Jurkat, Clone E6-1 (cell line): ENCODE results near the gene INPP1.
"Not testable (repeated sequence)": the region's sequence is repeated elsewhere in the genome, so short reads cannot be mapped to it uniquely, and the experiment has no call there.

Experiments
- DNase-seq: peaks from one replicate; pipeline ENCODE4 v3.0.0-alpha.2; 2011; ENCODE audit warnings: low read depth, low spot score
- H3K4me3 ChIP-seq: 2 replicates; pipeline ENCODE4 v1.5.1; 2011; ENCODE audit warnings: mild to moderate bottlenecking, low read length, control low read depth, moderate library complexity

The INPP1 gene

DNA sequence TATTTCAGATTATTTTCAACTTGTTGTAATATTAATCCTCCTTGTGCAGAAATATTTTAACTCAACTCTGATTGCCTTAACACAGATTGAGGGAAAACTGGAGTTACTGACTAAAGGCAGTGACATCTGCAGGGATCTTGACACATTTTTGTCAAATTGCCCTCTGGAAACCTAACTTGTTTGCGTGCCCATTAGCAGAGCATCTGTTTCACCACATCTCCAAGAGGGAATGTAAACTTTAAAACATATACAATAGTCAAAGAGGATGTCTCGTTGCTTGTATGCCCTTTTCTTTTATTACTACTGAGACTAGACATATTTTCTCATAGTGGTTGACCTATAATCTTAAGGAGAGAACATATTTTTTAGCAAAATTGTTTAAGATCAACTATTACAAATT is 14.2 kb downstream of the INPP1 start:
- no peak for DNase-seq
- H3K4me3 ChIP-seq, result no peak overlapping the region

GRCh38 chr2:190358655-190359448 is 15.5 kb downstream of the INPP1 start:
- not testable (repeated sequence) for DNase-seq, H3K4me3 ChIP-seq

GRCh38 chr2:190360561-190360960 is 17.2 kb downstream of the INPP1 start:
- no peak for DNase-seq
- no peak overlapping the region for H3K4me3 ChIP-seq

DNA sequence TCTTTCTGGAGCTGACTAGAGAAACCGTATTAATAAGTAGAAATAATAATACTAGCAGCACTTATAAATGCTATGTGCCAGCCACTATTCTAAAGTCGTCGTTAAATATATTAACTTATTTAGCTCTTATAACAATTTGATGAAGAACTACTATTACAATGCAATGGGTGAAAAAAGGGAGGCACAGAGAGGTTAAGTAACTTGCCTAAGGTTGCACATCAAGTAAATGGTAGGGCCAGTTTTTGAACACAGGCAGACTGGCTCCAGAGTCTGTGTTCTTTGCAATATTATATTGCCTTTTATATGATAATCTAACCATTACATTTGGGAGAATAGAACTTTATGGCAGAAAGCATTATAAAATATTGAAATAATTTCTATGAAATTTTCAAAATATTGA is 17.6 kb downstream of the INPP1 start:
- H3K4me3 ChIP-seq, result no peak overlapping the region
- DNase-seq, result no peak

DNA sequence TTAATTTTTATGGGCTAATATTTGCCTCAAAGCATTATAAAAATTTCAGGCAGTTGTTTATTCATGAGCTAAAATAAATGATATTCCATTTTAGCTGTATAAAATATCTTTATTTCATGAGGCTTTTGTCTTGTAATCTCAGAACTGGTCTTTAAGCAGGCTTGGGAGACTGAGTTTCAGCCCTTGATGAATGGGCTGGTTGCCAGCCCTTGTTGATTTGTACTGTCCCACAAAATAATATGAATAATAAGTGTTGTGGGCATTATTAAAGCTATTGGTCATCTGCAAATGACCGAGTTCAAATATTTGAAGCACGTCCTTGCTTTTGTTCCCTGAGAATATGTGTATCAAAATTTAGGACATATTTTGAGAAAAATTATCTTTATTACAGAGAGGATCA is 18.2 kb downstream of the INPP1 start:
- no peak for DNase-seq

DNA sequence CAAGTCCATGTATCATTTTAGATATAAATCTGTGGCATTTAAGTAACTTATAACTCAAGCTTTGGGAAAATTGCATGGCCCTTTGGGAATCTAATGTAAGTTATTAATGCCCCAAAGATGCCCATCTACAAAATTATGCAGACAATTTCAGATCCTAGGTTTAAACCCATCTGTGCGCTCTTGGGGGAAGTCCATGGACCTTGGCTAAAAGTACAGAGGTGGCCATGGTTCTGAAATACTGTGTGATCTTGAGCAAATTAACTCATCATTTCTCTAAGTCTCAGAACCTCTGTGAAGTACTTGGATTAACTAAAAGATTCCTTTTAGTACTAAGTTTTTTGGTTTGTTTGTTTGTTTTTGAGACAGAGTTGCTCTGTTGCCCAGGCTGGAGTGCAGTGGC is 19.5 kb downstream of the INPP1 start:
- DNase-seq, result no peak
- no peak overlapping the region for H3K4me3 ChIP-seq

More for the DNA sequence above, 18.2 kb downstream of the INPP1 start:
- no peak overlapping the region for H3K4me3 ChIP-seq

- DNase-seq, result no peak
- no peak overlapping the region for H3K4me3 ChIP-seq
These were observed 22.3 kb downstream of the INPP1 start for GRCh38 chr2:190365499-190366204.

- no peak overlapping the region for H3K4me3 ChIP-seq
- DNase-seq, result no peak
These were observed 22.9 kb downstream of the INPP1 start for GRCh38 chr2:190366248-190366753.

DNA sequence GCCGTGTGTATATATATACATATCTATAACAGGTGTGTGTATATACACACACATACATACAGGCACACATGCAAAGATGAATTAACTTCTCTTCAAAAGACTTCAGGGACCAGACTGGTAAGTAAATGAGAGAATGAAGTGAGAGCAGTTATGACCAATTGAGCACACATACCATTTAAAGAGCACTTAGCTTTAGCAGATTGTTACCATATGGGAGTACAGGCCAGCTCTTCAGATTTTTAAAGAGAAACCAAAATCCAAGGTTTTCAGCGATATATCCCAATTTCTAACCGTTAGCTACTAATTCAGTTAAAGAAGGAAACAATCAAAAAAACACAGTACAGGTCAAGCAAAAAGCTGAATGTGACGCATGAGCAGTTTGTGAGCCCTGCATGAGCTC is 23.7 kb downstream of the INPP1 start:
- no peak for DNase-seq
- no peak overlapping the region for H3K4me3 ChIP-seq

DNA sequence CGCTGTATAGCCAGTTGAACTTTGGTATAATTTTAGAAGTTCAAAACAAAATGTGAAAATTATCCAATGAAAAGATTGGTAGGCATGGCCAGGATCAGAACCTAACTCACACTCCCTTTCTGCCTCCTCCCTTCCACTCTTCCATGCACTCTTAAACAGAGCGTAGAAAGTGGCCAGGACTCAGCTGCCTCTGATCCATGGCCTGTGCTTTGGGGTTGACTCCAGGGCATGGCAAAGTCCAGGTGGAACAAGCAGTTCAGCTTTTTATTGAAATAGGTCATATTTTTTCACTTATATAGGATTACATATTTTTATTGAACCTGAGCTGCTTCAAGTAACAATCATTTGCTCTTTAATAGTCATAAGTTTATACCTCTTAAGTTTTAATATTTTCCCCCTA is 26.2 kb downstream of the INPP1 start:
- no peak for DNase-seq
- H3K4me3 ChIP-seq, result no peak overlapping the region

DNA sequence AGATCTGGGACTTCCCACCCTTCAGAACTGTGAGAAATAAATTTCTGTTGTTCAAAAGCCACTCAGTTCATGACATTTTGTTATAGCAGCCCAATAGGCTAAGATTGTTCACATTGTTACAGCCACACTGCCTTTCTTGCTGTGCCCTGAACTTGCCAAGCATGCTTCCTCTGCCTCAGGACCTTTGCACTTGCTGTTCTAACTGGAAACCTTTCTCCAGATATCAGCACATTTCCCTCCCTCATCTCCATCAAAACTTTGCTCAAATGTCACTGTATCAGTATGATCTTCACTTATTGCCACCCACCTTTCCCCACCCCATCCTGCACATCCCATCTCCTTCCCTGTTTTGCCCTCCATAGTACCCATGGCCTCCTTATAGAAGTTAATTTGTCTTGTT is 32.7 kb downstream of the INPP1 start:
- DNase-seq, result no peak
- H3K4me3 ChIP-seq, result no peak overlapping the region

- no peak for DNase-seq
- no peak overlapping the region for H3K4me3 ChIP-seq
These were observed 33.3 kb downstream of the INPP1 start for GRCh38 chr2:190376591-190377245.

DNA sequence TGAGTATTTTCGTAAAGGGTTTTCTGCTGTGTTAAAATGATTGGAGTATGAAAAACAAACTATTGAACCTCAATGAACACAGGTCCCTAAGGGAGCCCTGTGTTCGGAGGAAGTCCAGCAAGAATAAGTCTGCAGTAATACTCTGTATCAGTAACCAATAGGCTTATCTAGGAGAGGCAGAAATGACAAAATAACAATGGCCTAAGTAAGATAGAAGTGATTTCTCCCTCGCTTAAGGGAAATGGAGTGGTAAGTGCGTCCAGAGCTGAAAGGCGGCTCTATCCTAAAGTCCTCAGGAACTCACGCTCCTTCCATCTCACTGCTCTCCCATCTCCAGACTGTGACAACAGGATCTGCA is 35.5 kb downstream of the INPP1 start:
- DNase-seq, result no peak
- H3K4me3 ChIP-seq, result no peak overlapping the region

DNA sequence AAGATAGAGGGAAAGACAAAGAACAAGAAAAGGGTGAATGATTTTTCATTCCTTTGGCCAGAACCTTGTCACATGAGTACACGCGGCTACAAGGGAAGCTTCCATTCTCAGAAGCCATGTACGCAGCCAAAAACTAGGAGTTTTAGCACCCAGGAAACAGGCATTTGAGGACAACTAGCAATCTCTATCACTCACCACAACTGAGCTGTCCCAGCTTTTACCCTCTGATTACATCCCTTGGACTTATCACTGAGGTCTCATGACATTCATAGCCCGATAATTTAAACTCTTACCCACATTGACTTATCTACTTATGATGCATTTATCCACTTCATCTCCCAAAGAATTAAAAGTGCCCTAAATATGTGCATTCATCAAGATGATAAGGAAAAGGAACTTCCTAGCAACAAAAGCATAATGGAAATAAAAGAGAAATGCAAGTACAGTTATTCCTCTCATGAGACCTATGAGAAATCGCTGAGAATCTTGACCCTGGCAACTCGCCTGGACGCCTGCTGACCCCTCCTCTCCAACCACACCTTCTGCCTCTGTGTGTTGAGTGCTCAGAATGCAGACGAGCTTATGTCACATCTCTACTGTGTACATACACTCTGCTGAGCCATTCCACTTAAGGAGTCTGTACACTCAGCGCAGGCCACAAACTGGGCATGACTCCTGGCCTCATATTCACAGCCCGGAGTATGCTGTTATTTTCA is 36.0 kb downstream of the INPP1 start:
- no peak overlapping the region for H3K4me3 ChIP-seq
- DNase-seq, result no peak

DNA sequence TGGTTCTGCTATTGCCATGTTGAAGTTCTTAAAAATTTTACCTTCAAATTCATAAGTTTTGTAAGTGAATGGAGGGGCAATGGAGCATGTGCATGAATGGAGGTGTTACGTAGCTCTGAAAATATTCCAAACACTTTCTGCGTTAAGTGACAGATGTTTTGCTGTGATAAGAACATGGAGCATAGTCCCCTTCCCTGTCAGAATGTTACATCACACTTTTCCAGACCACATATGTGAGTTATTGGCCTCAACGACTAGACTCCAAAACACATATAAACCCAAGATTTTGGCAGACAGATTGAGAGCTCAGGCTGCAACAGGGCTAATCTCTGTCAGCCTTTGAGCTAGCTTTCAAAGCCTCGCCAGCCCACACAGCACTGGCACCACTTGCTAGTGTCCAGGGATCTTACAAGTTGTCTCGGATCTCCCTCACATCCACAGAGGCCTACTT is 37.6 kb downstream of the INPP1 start:
- no peak for DNase-seq
- no peak overlapping the region for H3K4me3 ChIP-seq

- no peak overlapping the region for H3K4me3 ChIP-seq
- peak; percentile 66 for DNase-seq
These were observed 39.5 kb downstream of the INPP1 start for GRCh38 chr2:190382851-190383250.

DNA sequence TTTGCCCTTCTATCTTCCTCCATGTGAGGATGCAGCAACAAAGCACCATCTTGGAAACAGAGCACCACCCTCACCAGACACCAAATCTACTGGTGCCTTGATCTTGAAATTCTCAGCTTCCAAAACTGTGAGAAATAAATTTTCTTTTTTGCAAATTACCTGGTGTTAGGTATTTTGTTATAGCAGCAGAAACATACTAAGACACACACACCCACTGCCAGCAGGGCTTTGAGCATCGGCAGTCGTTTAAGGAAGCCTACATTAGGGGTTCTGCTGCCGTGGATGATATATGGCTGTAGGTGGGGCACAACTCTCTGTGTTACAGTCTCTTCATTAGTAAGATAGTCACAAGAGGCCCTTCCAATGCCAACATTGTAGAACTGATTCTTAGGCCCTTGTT is 44.0 kb downstream of the INPP1 start:
- no peak overlapping the region for H3K4me3 ChIP-seq
- DNase-seq, result no peak

- no peak for DNase-seq
- no peak overlapping the region for H3K4me3 ChIP-seq
These were observed 52.9 kb downstream of the INPP1 start for GRCh38 chr2:190396271-190396670.

DNA sequence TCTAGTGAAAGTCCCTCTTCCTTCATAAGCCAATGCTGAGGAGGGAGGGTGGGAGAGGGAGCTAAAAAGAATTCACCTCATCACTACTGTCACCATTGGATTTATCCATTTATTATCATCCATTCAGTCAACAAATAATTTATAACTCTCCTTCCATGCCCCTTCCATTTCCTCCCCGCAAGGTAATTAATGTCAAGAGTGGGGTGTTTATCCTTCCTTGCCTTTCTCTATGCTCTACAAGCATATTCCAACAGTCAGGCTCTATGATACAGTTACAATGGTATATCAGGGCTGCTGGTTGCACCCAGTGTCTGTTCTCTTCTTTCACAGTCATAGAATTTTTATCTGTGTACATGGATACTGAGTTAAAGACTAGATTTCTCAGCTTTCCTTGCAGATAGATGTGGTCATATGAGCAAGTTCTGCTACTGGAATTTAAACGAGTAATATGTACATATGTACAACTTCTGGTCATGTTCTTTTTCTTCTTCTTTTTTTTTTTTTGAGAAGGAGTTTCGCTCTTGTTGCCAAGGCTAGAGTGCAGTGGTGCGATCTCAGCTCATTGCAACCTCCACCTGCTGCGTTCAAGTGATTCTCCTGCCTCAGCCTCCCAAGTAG is 59.7 kb downstream of the INPP1 start:
- no peak for DNase-seq
- H3K4me3 ChIP-seq, result no peak overlapping the region
